Hepatic stellate cell (primary cell): ENCODE results near the gene TCF25.
"Not testable (repeated sequence)": the region's sequence is repeated elsewhere in the genome, so short reads cannot be mapped to it uniquely, and the experiment has no call there.

ENCODE experiments used
- DNase-seq: peaks from one replicate; pipeline ENCODE4 v3.0.0; 2011; ENCODE audit warnings: low spot score

The TCF25 gene

GRCh38 chr16:89879123-89879522 lies 5.7 kb downstream of the TCF25 start:
- DNase-seq, result not testable (repeated sequence)

DNA sequence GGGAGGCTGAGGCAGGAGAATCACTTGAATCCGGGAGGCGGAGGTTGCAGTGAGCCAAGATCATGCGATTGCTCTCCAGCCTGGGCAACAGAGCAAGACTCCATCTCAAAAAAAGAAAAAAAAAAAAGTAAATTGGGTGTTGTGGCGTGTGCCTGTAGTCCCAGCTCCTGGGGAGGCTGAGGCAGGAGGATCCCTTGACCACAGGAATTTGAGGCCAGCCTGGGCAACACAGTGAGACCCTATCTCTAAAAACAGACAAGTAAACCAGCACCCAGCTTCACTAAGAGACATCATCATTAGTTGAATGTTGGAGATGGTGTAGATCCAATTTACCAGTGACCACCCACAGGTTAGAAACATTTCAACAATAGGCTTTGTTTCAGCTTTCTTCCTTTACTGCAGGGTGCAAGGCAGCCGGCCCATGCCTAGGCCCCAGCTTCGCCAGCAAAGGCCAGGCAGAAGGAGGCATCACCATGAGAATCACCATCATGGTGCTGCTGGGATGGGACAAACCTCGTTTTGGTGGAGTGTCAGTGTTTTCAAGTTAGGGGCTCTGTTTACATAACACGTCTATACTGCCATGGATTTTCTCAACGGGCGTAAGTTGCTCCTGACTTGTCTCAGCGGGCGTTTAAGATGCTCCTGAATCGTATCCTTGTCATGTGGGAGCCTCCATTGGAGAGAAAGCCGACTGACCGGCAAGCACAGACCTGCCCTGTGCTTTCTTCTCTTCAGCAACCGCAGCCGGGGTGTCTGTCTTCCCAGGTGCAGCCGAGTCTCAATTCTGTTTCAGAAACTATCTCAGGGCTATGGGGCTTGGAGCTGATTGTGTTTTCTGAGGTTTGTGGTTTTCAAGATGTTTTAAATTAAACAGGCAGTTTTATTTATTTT lies 7.3 kb downstream of the TCF25 start:
- no peak for DNase-seq

- no peak for DNase-seq
Observed at GRCh38 chr16:89881368-89881730, 8.0 kb downstream of the TCF25 start.

GRCh38 chr16:89883346-89884040 lies 10.1 kb downstream of the TCF25 start:
- DNase-seq, result no peak

GRCh38 chr16:89884041-89884421 lies 10.6 kb downstream of the TCF25 start:
- no peak for DNase-seq

- DNase-seq, result no peak
Observed at GRCh38 chr16:89887243-89887642, 13.9 kb downstream of the TCF25 start.

GRCh38 chr16:89890200-89890599 lies 16.8 kb downstream of the TCF25 start:
- DNase-seq, result no peak

DNA sequence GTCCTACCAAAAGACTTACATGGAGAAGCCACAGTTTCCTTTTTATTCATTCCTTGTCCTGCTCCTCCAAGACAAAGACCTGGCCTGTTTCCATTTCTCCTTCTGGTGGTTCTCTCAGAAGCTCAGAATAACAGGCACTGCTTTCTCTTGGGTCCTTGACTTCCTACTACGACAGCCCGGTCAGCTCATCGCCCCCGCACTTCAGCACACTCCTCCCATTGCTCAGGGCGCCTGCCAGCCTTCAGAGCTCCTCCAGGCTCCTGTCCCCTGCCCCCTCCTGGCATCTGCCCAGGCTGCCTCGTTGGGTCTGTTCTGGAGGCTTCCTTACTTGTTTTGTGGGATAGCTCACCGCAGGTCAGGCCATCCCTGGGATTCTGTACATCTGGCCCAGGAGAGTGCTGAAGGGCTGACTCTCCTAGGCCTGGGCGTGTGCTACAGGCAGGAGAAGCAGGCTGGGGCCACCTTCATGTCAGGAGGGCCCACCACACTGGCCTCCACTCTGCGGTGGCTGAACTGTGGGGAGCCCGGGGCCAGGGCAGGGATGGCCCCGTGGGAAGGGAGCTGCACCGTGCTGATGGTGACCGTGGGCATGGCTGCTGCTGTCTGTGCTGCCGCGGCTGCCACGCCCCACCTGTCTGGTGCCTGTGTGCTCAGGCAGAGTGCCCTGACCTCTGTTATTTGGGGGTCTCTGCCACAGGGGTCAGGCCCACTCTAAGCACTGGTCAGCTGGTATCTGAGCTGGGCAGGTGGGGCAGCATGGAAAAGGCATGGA lies 17.7 kb downstream of the TCF25 start:
- DNase-seq, result no peak

GRCh38 chr16:89892055-89892630 lies 18.8 kb downstream of the TCF25 start:
- no peak for DNase-seq

DNA sequence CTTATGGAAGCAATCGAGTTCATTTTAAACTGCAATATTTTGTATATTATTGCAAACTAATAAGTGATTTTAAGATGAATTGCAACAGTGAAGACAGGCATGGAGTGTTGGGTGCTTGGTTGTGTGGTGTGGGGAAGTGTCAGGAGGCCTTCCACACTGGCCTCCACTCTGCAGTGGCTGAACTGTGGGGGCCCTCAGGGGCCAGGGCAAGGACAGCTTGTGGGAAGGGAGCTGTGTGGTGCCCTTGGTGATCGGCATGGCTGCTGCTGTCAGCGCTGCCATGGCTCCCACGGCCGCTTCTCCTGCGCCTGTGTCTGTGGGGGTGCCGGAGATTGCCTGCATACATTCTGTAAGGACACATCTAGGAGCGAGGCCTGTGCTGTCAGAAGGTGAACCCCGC lies 19.2 kb downstream of the TCF25 start:
- DNase-seq, result no peak

GRCh38 chr16:89893642-89894548 lies 20.5 kb downstream of the TCF25 start:
- DNase-seq, result no peak

GRCh38 chr16:89895482-89896250 lies 22.3 kb downstream of the TCF25 start:
- DNase-seq, result no peak

GRCh38 chr16:89897204-89897603 lies 23.8 kb downstream of the TCF25 start:
- DNase-seq, result no peak

DNA sequence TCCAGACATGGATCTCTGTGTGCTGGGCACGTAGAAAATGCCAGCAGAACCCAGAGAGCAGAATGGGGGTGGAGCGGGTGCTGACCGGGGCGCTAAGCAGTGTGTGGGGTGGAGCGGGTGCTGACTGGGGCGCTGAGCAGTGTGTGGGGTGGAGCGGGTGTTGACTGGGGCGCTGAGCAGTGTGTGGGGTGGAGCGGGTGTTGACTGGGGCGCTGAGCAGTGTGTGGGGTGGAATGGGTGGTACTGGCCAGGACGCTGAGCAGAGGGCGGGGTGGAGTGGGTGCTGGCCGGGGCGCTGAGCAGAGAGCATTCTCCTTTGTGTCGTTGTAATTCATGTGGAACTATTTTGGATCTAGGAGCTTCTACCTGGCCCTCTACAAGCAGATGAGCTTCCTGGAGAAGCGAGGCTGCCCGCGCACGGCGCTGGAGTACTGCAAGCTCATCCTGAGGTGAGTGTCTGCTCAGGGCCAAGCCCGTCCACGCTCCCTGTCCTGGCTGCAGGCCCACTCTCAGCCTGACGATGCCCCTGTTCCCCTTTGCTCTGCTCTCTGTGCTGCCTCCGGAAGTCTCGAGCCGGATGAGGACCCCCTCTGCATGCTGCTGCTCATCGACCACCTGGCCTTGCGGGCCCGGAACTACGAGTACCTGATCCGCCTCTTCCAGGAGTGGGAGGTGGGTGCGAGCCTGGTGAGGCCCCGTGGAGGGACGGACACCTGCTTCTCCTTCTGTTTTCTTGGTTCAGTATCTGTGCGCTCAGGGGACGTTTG lies 25.0 kb downstream of the TCF25 start:
- DNase-seq, result no peak

DNA sequence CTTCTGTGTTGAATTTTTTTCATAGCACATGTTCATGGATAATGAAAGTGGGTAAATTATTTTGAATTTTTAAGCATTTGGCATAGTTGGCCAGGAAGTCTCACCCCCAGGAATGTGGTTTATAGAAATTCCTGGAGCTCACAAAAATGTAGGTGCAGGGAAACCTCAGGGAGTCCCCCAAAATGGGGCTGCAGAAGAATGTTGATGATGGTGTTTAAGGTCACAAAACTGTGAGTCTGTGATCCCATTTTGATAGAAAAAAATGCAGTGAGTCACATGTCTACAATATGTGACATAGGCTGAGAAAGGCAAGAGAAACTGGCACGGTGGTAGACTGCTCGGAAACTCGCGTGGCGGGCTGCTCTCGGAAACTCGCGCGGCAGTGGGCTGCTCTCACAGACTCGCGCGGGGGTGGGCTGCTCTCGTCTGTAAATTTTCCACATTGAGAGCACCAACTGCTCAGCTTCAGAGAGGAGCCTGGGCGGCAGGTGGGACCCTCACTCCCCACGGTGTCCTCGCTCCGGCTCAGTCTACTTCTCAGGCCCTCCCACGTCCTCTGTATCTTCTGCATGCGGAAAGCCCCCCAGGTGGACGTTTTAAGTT lies 26.6 kb downstream of the TCF25 start:
- DNase-seq, result no peak

DNA sequence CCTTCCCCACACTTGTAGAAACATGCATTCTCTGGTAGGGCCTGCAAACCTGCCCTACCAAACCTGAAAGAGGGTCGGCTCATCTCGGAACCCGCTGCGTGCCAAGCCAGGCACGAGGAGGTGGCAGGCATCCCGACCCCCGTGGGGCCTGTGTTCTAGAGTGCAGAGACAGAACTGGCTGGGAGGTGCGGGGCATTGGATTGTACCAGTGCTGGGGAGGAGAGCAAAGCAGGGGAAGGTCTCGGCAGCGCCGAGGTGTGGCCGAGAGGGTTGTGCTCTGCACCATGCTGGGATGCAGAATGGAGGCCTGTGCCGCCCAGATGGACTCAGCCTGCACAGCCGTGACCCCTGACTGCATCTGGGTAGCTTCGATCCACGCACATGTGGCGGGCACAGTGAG lies 27.5 kb downstream of the TCF25 start:
- DNase-seq, result no peak

GRCh38 chr16:89902980-89903379 lies 29.6 kb downstream of the TCF25 start:
- DNase-seq, result no peak

- no peak for DNase-seq
Observed at GRCh38 chr16:89903908-89904515, 30.6 kb downstream of the TCF25 start.
